B cell (primary cell): Measurements from ENCODE around the gene SPCS2. TPM values are rescaled to one million over a fixed set of nuclear protein-coding genes. Genes with fewer than 3 reads are reported as not detected.

Source experiments
- ATAC-seq: fragments of 200-7000 bp; cut with Tn5 transposase; one replicate; pipeline ENCODE4 v1.10.0; 2021; ENCODE audit warnings: low read depth, mild to moderate bottlenecking, moderate number of reproducible peaks, moderate library complexity
- CTCF ChIA-PET: fragments of 350-600 bp; sonication (Branson Sonifier 250); formaldehyde crosslinking; loops from one replicate; lab custom pipeline; 2021; ENCODE audit warnings: antibody characterized with exemption, inconsistent platforms; lab: Charles Lee
- POLR2A ChIA-PET: fragments of 350-600 bp; sonication (Branson Sonifier 250); formaldehyde crosslinking; loops from one replicate; lab custom pipeline; 2021; ENCODE audit warnings: antibody characterized with exemption; lab: Charles Lee
- DNase-seq: peaks from one replicate; pipeline ENCODE4 v3.0.0; 2013
- H2AFZ ChIP-seq: 2 replicates; pipeline ENCODE4 v1.6.1; 2012; ENCODE audit warnings: mild to moderate bottlenecking, low read depth, low read length; ENCODE audit not compliant: insufficient read depth, poor library complexity, severe bottlenecking
- H3K27ac ChIP-seq, 2 donors: 1 replicate in 1 of 2; 2 replicates in 1 of 2; pipeline ENCODE4 v1.5.1; 2012 to 2013; ENCODE audit warnings: low read length in 2 of 2, mild to moderate bottlenecking in 2 of 2, moderate library complexity in 1 of 2
- H3K27me3 ChIP-seq, 4 experiments: fragments of 200-600 bp in 1 of 4; sonication (generic) in 1 of 4; replicated peaks in 1 of 4; 1 replicate in 2 of 4; 2 replicates in 2 of 4; pipeline versions ENCODE4 v1.6.1 to v1.7.0; 2013 to 2016; ENCODE audit warnings: low read length in 3 of 4, mild to moderate bottlenecking in 2 of 4, mixed read lengths in 1 of 4, moderate library complexity in 1 of 4; ENCODE audit not compliant: insufficient read depth in 4 of 4, control insufficient read depth in 3 of 4; ENCODE audit errors: control extremely low read depth in 1 of 4
- H3K36me3 ChIP-seq, 2 experiments: replicated peaks in 1 of 2; 1 replicate in 1 of 2; 2 replicates in 1 of 2; pipeline versions ENCODE4 v1.6.1 to v1.7.1; 2013; ENCODE audit warnings: low read length in 1 of 2; ENCODE audit not compliant: insufficient read depth in 2 of 2, control insufficient read depth in 1 of 2; ENCODE audit errors: control extremely low read depth in 1 of 2, extremely low read depth in 1 of 2
- H3K4me1 ChIP-seq, 2 donors: fragments of 200-600 bp in 1 of 2; sonication (generic) in 1 of 2; 1 replicate in 1 of 2; 2 replicates in 1 of 2; pipeline versions ENCODE4 v1.5.1 to v1.6.1; 2013 to 2017; ENCODE audit warnings: low read length in 2 of 2; ENCODE audit not compliant: control insufficient read depth in 2 of 2, insufficient read depth in 2 of 2
- H3K4me2 ChIP-seq: replicated peaks from 2 replicates; pipeline ENCODE3; 2012; ENCODE audit warnings: mild to moderate bottlenecking, low read depth, low read length; ENCODE audit not compliant: poor library complexity, severe bottlenecking
- H3K4me3 ChIP-seq, 5 experiments: fragments of 200-600 bp in 1 of 5; sonication (generic) in 1 of 5; 1 replicate in 3 of 5; 2 replicates in 2 of 5; pipeline versions ENCODE4 v1.5.1 to v1.7.0; 2011 to 2016; ENCODE audit warnings: low read length in 4 of 5, mild to moderate bottlenecking in 4 of 5, low read depth in 2 of 5, control low read depth in 1 of 5, moderate library complexity in 1 of 5; ENCODE audit not compliant: insufficient read depth in 1 of 5; ENCODE audit errors: control extremely low read depth in 1 of 5, extremely low read depth in 1 of 5
- H3K79me2 ChIP-seq: fragments of 200-600 bp; sonication (generic); one replicate; pipeline ENCODE4 v1.6.0; 2016; ENCODE audit warnings: low read length; ENCODE audit not compliant: control insufficient read depth, insufficient read depth
- H3K9ac ChIP-seq: fragments of 200-600 bp; sonication (generic); 2 replicates; pipeline ENCODE4 v1.6.1; 2017; ENCODE audit warnings: mild to moderate bottlenecking, low read length, moderate library complexity
- H3K9me3 ChIP-seq, 3 donors: one replicate each; pipeline versions ENCODE4 v1.6.1 to v1.7.1; 2013; ENCODE audit warnings: low read length in 2 of 3; ENCODE audit not compliant: control insufficient read depth in 2 of 3, insufficient read depth in 1 of 3; ENCODE audit errors: control extremely low read depth in 1 of 3
- H4K20me1 ChIP-seq: 2 replicates; pipeline ENCODE4 v1.6.0; 2012; ENCODE audit warnings: mild to moderate bottlenecking, low read length; ENCODE audit not compliant: insufficient read depth, control insufficient read depth, poor library complexity, severe bottlenecking
- H3K27ac Mint-ChIP-seq: one replicate; pipeline ENCODE4 v1.8.0; 2021; ENCODE audit warnings: mixed read lengths
- H3K27me3 Mint-ChIP-seq: one replicate; pipeline ENCODE4 v1.8.0; 2021; ENCODE audit warnings: mixed read lengths
- H3K4me1 Mint-ChIP-seq: one replicate; pipeline ENCODE4 v1.8.0; 2021; ENCODE audit warnings: mixed read lengths
- H3K4me3 Mint-ChIP-seq: one replicate; pipeline ENCODE4 v1.8.0; 2021; ENCODE audit warnings: mixed read lengths
- H3K9me3 Mint-ChIP-seq: one replicate; pipeline ENCODE4 v1.8.0; 2022; ENCODE audit warnings: mixed read lengths; ENCODE audit not compliant: insufficient read depth
- CTCF ChIP-seq: fragments of 200-600 bp; IDR thresholded peaks from one replicate; pipeline ENCODE4 v1.8.0; 2022; ENCODE audit warnings: antibody characterized with exemption, mild to moderate bottlenecking
- EZH2 ChIP-seq: IDR thresholded peaks from 2 replicates; pipeline ENCODE4 v1.6.1; 2012; ENCODE audit warnings: borderline replicate concordance, low read depth, mild to moderate bottlenecking, moderate library complexity, low read length; ENCODE audit not compliant: insufficient read depth, poor library complexity, severe bottlenecking
- WGBS: methylation state at CpG from one replicate; pipeline ENCODE4 v1.1.5; 2013; ENCODE audit warnings: missing lambda C conversion rate; ENCODE audit not compliant: insufficient coverage; 5-methylcytosine and 5-hydroxymethylcytosine counted together
- intact Hi-C: fragments of 100-400 bp; cut with micrococcal nuclease; formaldehyde crosslinking; loops from one replicate; pipeline ENCODE4 v1.10.0; 2022
- polyA plus RNA-seq: library from polyadenylated mRNA; depleted of rRNA; stranded (reverse); fragments of >200 nt; gene quantifications from 2 replicates; pipeline ENCODE4 v1.2.3, GENCODE V29; 2012
- total RNA-seq, 2 donors: library from RNA; stranded (reverse); fragments of 120-200 nt in 1 of 2; gene quantifications; 1 replicate in 1 of 2; 2 replicates in 1 of 2; pipeline versions ENCODE4 v1.2.3 to v1.2.4, GENCODE V29; 2013 to 2022

The SPCS2 gene
- total and polyA plus RNA-seq, 2 donors (not counting 1 experiment from before 2014, with no cell fraction given), result 17.8 to 98.5 TPM

GRCh38 chr11:75000975-75001354 lies 51.9 kb downstream of the SPCS2 start:
- Mint-ChIP-seq H3K27ac (no peak overlapping the region), H3K4me1 (peaks cover 14% of the 10 kb centered on the region), H3K27me3 (no peaks in the 10 kb centered on the region), H3K9me3 (no peaks in the 10 kb centered on the region), H3K4me3 (no peak overlapping the region)
- no peak overlapping the region for H3K4me2 ChIP-seq
- H3K27ac ChIP-seq, result no peak overlapping the region
- H3K79me2 ChIP-seq, result no peaks in the 10 kb centered on the region
- H3K27me3 ChIP-seq, result no peaks in the 10 kb centered on the region
- H2AFZ ChIP-seq, result no peak overlapping the region
- H3K4me1 ChIP-seq, result no peaks in the 10 kb centered on the region
- no peaks in the 10 kb centered on the region for H3K9me3 ChIP-seq
- no peak for TF ChIP-seq CTCF
- TF ChIP-seq EZH2, result no peak
- DNase-seq (no peak), ATAC-seq (no peak)
- ChIA-PET POLR2A (no interaction called here), CTCF (no interaction called here)
- H3K4me3 ChIP-seq, result no peak overlapping the region
- intact Hi-C loops, result no loop called here
- H4K20me1 ChIP-seq, result no peaks in the 10 kb centered on the region
- no CpG with 5 or more reads among the region's 3 CpGs for WGBS
- peaks cover 4 to 16% of the 10 kb centered on the region in 2 experiments for H3K36me3 ChIP-seq
- no peak overlapping the region for H3K9ac ChIP-seq

GRCh38 chr11:75001686-75002085 lies 52.6 kb downstream of the SPCS2 start:
- no peak overlapping the region for H2AFZ ChIP-seq
- Mint-ChIP-seq H3K9me3 (no peaks in the 10 kb centered on the region), H3K27me3 (no peaks in the 10 kb centered on the region), H3K4me3 (no peak overlapping the region), H3K27ac (no peak overlapping the region), H3K4me1 (peaks cover 14% of the 10 kb centered on the region)
- H3K79me2 ChIP-seq, result no peaks in the 10 kb centered on the region
- no peaks in the 10 kb centered on the region for H3K27me3 ChIP-seq
- CTCF ChIA-PET, result interaction anchor here (1.3 kb wide), 1 partner anchor 72 kb away, joined by 4 read pairs; no protein-coding TSS in a partner anchor
- no peak overlapping the region for H3K27ac ChIP-seq
- no peak overlapping the region for H3K4me2 ChIP-seq
- H4K20me1 ChIP-seq, result no peaks in the 10 kb centered on the region
- no peak overlapping the region for H3K9ac ChIP-seq
- peaks cover 4 to 18% of the 10 kb centered on the region in 2 experiments for H3K36me3 ChIP-seq
- no peak overlapping the region for H3K4me3 ChIP-seq
- WGBS, result 96% methylated on average over 3 of the region's 3 CpGs
- intact Hi-C loops, result no loop called here
- H3K9me3 ChIP-seq, result no peaks in the 10 kb centered on the region
- no peaks in the 10 kb centered on the region for H3K4me1 ChIP-seq
- POLR2A ChIA-PET, result no interaction called here
- TF ChIP-seq EZH2 (no peak), CTCF (no peak)
- ATAC-seq (no peak), DNase-seq (no peak)
